GF-D8 (cell line): ENCODE data around the gene PIP4K2C.
A peak's percentile ranks its signal among the peaks of the same experiment; 100 is the strongest.

Source experiments
- DNase-seq: peaks from one replicate; lab custom pipeline; 2025; lab: John Stamatoyannopoulos, UW

The PIP4K2C gene

GRCh38 chr12:57621497-57622292 is 30.7 kb downstream of the PIP4K2C start:
- peak; percentile 2 for DNase-seq

GRCh38 chr12:57622293-57623245 is 31.6 kb downstream of the PIP4K2C start:
- no peak for DNase-seq

- no peak for DNase-seq
Measured at GRCh38 chr12:57623385-57623784, 32.4 kb downstream of the PIP4K2C start.

DNA sequence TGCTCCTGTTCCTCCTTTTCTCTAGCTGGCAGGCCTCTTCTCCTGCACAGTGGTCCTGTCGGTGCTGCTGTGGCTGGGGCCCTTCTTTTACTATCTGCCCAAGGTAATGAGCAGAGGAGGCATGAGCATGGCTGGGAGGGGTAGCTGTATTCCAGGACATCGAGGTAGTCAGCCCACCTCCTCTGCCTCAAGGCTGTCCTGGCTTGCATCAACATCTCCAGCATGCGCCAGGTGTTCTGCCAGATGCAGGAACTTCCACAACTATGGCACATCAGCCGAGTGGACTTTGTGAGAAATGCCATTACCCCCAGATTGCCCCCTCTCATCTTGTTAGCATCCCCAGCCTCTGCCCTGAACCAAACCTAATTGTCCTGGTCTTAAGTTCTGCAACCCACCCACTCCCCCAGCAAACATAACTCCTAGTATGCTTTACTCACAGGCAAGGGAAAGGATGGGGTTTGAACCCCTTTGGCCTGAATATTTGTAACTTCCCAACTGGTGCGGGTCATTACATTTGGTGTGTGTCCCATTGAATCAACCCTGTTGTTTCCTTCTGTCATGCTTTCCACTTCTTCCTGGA is 32.9 kb downstream of the PIP4K2C start:
- DNase-seq: no peak

GRCh38 chr12:57624441-57625220 is 33.6 kb downstream of the PIP4K2C start:
- no peak for DNase-seq

DNA sequence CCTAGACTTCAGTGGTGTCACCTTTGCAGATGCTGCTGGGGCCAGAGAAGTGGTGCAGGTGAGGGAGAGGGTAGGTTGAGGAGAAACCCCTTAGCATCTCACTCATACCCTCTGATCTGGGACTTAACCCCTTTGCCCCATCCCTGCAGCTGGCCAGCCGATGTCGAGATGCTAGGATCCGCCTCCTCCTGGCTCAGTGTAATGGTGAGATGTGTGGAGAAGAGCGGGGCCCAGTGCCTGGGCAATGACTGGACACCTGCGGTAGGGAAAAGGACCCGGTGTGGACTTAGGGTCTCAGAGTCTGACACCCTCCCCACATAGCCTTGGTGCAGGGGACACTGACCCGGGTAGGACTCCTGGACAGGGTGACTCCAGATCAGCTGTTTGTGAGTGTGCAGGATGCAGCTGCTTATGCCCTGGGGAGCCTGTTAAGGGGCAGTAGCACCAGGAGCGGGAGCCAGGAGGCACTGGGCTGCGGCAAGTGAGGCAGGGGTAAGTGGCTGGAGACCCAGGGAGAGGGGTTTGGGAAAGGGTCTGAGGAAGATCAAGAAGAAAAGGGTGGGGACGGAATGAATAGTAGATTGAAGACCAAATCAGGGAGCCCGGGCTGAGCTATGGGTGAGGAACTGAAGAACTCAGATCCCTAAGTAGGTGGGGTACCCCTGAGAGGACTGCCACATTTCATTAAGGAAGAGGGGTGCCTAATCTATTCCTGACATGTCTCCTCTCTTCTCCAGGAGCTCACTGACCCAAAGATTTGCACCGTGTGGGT is 34.5 kb downstream of the PIP4K2C start:
- DNase-seq: no peak

- no peak for DNase-seq
Measured at GRCh38 chr12:57626111-57626920, 35.3 kb downstream of the PIP4K2C start.

DNA sequence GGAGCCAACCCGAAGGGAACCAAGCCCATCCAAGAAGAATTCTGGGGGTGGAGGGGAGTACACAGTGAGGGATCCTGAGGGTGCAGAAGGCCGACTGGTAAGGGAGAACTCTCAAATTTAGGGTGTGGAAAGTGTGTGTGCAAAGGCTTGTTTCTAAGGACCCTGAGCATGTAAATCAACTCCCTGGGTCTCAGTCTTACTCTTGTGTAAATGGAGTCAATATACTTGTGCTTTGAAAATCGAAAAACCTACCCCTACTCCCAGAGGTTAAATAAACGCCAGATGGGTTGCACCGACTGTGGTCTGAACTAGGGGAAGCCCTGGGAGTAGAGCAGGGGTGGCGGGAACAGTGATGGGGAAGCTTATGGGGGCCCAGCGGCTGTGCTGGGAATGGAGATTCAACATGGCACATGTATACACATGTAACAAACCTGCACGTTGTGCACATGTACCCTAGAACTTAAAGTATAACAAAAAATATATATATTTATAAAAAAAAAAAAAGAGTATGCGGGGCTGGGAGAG is 36.0 kb downstream of the PIP4K2C start:
- no peak for DNase-seq

DNA sequence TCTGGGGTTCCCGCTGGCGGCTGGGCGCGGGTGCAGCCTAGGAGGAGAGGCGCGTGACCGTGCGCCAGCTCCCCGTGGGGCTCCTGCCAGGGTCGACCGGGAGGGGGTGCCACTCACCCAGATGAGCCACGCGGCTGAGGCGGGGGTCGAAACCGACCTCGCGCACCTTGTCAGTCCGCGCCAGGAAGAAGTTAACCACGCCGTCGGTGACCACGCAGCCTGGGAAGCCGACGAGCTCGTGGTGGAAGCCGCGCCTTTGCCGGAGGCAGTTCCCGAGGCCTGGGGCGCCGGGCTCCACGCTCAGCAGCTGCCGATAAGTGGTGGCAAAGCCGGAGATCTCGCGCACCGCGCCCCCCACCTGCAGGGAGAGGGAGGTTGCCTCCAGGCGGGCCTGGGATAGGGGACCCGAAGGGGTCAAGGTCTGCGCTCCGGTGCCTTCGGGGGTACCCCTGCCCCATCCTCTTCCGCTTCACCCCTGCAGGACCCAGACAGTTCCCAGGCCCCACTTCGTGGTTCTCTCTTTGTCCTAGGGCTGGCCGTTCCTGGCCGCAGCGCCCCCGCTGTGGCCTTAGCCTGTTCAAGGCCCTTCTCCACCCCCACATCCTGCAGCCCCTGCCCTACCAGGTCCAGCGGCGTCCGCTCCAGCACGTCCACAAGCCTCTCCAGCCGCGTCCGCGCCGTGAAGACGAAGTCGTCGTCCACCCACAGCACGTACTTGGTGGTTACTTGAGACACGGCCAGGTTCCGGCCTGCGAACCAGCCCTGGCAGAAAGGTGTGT is 36.7 kb downstream of the PIP4K2C start:
- DNase-seq: no peak

GRCh38 chr12:57628280-57629191 is 37.5 kb downstream of the PIP4K2C start:
- DNase-seq: no peak

DNA sequence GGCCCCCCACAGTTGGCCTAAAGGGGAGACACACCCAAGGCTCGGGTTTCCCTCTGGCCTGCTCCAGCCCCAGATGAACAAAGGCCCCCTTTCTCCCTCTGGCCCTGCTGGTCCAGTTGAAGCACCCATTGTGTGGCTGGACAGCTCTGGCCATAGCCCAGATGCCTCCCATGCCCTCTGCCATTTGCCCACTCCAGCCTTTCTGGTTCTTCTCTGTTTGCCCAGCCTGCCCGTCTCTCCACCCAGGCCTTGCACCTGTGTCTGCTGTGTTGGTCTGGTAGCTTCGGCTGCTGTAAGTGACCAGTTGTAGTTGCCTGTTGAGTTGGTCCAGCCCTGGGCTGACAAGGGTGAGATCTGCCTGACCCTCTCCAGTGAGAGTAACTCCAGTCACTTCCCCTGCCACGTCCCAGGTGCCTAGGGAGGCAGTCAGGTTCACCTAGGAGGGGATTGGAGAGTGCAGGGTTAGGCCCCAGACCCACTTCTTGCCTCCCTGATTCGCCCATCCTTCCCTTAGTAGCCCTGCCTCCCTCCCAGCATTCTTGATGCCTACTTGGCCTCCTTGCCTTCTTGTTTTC is 39.0 kb downstream of the PIP4K2C start:
- no peak for DNase-seq

- no peak for DNase-seq
Measured at GRCh38 chr12:57630891-57631433, 40.0 kb downstream of the PIP4K2C start.

DNA sequence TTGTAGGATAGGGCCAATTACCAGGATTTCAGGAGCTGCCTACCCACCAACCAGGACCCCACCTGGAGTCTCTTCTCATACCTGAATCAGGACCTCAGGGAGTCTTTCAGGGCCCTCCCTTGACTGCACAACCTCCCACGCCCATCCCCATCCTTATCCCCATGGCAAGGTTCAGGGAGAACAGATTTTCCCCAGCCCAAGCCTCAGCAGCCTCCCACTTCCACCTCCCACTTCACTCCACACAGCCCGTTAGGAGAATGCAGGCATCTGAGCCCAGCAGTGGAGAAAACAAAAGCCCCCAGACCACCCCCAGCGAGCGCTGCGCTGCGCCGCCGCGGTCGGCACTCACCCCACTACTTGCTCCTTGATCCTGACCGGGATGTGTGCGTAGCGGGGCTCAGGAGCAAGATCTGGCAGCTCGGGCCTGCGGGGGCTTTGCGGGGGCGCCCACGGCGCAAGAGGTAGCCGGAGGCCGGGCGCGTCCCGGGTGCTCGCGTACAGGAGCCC is 40.6 kb downstream of the PIP4K2C start:
- no peak for DNase-seq

DNA sequence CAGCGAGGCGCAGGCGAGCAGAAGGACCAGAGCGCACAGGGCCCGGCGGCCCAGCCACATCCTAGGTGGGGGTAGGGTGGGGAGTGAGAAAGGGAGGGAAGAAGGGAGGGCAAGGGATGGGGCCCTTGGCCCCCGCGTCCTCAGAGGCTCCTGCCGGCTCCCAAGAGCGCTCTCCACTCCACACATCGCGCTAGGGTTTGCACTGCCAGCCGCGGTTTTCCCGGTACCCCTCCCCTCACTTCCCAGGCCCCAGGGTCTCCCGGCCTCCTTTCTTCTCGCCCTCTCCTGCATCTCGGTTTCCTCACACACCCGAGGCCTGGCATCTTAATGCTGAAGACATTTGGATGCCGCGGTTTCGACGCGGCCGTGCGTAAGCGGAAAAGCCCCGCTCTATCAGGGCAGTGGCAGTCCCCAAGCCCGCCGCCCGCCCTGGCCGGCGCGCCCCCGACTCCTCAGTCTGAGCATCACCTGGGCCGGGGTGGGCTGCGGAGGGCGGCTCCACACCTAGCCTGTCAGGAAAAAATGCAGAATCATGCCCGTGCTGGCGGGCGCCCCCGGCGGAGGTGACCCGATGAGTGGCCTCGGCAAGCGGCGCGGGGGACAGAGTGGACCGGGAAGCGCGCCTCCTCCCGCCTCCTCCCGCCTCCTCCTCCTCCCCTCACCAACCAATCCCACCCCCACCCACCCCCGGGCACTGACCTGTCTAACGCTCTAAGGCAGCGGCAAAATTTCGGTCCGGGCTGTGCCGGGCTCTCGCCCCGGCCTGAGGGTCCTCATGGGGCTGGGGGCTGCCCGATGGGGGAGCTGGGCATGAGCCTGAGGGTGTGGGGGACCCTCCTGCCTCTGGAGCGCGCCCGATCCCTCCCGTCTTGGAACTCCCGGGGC is 41.3 kb downstream of the PIP4K2C start:
- DNase-seq: no peak

DNA sequence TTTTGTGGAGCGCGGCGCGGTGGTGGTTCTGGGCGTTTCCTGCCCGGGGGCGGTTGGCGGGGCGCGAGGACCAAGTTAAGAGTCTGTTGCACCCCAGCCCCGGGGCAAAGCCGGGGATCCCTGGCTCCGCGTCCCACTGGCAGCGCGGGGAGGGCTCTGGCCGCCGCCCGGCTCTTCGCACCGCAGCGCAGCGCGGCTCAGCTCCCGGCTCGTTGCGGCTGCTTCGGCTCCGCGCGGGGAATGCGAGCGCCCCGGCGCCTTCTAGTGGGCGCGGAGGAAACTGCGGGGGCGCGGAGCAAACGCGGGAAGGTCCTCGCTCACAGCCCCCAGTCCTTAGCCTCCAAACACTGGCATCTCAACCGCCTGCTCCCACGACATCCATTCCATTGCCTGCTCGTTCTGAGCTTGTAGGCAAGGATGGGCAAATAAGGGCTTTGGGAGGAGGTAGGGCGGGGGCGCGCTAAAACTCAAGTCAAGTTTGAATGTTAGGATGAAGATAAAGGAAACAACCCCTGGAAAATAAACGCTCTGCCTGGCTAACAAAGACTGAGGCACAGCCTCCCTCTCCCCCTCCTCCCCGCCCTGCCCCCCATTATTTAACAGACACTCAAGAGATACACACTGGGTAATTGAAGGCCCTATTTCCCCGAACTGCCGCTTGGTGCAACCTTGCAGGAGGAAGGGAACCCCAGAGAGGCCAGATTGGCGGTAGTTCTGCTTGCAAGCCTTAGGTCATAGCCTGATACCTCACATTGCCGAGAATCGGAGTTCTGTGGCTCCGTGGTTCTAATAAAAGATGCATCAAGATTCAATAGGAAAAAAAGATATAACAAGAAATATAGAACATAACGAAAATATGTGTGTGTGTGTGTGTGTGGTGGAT is 42.2 kb downstream of the PIP4K2C start, which contains the start of gene B4GALNT1:
B4GALNT1 (minus strand) TSS at position 244 of the 883 bp plus-strand sequence. CDS start 1,069 bp downstream, outside the sequence.
- peak; percentile 2 for DNase-seq
